Measurements from ENCODE around the gene EDEM3.

DNA sequence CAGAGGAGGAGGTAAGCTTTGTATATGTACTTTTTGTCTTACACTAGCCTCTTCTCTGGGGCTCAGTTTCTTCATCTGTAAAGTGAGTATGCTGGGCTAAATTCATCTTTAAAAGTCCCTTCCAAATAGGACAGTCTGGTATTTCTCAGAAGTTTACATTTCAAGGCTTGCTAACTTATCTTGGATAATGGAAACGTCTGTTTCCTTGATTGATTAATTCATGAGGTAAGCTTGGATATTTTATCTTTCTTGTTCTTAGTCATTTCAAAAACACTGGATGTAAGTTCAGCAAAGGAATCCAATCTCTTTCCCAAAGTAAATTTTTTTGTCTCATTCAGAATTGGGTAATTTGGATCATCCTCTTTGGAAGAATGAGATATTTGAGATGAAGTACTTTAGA, 111.0 kb downstream of the EDEM3 start:
- TF ChIP-seq ARID4B (CRISPR knock-in tag; IDR thresholded peaks at IDR 0.05; ENCODE audit: borderline replicate concordance) (no peak), CTCF (IDR thresholded peaks at IDR 0.05) (no peak), CREB1 (CRISPR knock-in tag; IDR thresholded peaks at IDR 0.05) (no peak), NR2C2 (CRISPR knock-in tag; IDR thresholded peaks at IDR 0.05) (no peak), JUN (CRISPR knock-in tag; IDR thresholded peaks at IDR 0.05) (no peak)
